ENCODE measurements around the gene LIN37.

- no peak for TF ChIP-seq POLR2A (IDR thresholded peaks at IDR 0.05)
- TF ChIP-seq, protein P1, sequence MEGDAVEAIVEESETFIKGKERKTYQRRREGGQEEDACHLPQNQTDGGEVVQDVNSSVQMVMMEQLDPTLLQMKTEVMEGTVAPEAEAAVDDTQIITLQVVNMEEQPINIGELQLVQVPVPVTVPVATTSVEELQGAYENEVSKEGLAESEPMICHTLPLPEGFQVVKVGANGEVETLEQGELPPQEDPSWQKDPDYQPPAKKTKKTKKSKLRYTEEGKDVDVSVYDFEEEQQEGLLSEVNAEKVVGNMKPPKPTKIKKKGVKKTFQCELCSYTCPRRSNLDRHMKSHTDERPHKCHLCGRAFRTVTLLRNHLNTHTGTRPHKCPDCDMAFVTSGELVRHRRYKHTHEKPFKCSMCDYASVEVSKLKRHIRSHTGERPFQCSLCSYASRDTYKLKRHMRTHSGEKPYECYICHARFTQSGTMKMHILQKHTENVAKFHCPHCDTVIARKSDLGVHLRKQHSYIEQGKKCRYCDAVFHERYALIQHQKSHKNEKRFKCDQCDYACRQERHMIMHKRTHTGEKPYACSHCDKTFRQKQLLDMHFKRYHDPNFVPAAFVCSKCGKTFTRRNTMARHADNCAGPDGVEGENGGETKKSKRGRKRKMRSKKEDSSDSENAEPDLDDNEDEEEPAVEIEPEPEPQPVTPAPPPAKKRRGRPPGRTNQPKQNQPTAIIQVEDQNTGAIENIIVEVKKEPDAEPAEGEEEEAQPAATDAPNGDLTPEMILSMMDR (IDR thresholded peaks at IDR 0.05 in 4 of 5, conservative IDR thresholded peaks at IDR 0.05 in 1 of 5), result no peak
Observed at GRCh38 chr19:35764432-35765315, 16.3 kb downstream of the LIN37 start.
